HG02759 (cell line): ENCODE results near the gene HEBP1.

ENCODE experiments used
- ATAC-seq: cut with Tn5 transposase; IDR thresholded peaks from one replicate; pipeline ENCODE4 v1.9.1; 2021; ENCODE audit warnings: mild to moderate bottlenecking, moderate library complexity; ENCODE audit not compliant: unreplicated experiment

HEBP1 gene

DNA sequence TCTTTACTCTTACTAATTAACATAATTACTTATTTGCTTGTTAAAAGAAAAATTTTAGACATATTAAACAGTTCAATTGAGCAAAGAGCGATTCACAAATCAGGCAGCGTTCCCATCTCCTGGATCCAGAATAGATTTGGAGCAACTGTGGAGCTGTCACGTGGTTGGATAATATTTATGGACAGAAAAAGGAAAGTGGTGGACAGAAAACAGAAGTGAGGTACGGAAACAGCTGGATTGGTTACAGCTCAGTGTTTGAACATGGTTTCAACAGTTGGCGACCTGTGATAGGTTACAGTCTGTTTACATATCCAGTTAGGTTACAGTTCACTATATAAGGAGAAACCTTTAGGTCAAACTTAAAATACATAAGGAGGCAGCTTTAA lies 24.5 kb upstream of the HEBP1 start:
- no peak for ATAC-seq

DNA sequence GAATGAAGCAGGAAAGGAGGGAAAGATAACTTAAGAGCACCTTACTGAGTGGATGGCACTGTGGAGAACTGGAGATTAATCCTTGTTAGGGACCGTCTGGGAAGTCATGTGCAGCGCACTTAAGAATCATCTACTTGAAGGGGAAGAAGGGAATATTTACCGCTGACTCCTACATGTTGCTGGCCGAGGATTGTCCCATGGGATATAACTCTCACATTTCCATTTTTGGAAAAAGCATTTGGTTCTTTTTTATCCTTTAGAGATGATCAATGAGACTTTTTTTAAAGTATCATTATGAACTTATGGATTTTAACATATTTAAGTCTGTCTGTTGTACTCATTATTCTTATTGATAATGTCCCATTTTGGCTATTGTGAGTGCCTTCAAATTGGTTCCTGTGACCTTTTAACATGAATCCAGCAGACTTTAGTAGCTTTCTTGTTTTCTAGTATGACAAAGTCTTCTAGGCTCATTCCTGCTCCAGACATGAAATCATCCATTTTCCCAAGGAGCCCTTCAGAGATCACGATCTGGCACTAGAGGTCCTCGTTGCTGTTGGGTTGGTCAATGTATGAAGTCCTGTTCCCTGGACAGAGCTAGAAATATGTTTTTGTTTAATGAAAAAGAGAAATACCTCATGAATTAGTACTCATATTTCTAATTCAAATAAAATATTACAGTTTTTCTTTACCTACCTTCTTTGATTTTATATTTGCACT lies 23.9 kb upstream of the HEBP1 start:
- no peak for ATAC-seq

DNA sequence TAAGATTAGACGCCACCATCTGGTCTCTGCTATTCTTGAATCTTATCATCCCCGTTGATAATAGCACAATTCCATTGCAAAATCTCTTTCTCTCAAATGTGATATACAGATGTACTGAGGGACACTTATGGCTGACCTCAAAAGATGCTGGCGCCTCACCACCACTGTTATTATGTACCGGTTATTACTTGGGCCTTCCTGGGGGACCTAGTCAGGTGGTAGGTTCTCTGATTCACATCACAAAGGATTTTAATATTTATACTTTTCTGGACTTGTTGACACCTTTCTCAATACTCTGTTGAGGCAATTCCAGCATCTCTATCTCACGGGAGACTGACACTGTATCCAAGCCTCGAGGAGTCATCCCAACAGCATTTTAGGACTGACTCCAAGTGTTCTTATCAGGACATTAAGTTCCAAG lies 22.8 kb upstream of the HEBP1 start:
- no peak for ATAC-seq

DNA sequence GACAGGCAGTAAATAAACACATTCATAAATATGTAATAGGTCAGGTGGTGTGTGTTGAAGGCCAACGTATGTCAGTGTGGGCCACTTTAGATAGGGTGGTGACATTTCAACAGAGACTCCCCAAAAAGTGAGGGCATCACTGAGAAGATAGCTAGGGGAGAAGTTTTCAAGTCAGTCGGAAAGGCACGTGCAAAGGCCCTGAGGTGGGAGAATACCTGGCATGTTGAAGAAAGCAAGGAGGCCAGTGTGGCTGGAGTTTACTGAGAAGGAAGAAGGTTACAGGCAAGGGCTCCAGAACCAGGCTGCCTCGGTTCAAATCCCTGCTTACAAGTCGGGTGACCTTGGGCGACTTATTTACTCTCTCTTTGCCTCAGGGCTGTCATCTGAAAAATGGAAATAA lies 11.0 kb upstream of the HEBP1 start:
- no peak for ATAC-seq

DNA sequence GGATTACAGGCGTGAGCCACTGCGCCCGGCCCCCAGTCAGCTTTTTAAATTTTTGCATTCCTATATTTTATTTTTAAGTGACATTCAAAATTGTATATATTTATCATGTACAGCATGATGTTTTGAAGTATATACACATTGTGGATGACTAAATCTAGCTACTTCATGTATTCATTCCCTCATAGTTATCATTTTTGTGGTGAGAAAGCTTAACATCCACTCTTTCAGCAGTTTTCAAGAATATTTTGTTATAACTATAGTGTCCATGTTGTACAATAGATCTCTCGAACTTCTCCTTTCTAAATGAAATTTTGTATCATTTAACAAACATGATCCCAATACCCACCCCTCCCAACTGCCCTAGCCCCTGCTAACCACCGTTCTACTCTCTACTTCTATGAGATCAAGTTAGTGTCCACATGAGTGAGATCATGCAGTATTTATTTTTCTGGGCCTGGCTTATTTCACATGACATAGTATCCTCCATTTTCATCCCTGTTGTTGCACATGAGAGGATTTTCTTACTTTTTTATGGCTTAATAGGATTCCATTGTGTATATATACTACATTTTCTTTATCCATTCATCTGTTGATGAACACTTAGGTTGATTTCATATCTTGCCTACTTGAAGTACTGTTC lies 8.8 kb upstream of the HEBP1 start:
- ATAC-seq: no peak

DNA sequence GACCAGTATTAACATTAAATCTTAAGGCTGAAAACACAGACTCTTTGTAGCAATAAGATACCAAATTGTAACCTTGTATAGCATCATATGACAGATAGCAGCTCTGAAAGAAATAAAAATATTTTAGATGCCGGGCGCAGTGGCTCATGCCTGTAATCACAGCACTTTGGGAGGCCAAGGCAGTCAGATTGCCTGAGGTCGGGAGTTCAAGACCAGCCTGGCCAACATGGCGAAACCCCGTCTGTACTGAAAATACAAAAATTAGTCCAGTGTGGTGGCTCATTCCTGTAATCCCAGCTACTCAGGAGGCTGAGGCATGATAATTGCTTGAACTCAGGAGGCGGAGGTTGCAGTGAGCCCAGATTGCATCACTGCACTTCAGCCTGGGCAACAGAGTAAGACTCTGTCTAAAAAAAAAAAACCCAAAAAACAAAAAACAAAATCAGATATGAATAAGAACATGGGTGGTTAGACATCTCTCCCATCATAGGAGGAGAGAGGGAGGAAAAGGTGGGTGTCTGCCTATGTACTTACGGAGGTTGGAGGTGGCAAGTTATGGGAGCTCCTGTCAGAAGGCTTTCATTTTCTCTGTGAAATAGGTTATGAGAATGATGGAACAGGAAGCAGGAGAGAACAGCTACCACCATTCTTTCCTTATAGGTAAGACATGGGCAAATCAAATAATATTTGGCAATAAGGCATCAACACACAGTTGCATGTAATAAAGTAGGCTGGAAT lies 7.6 kb upstream of the HEBP1 start:
- no peak for ATAC-seq

DNA sequence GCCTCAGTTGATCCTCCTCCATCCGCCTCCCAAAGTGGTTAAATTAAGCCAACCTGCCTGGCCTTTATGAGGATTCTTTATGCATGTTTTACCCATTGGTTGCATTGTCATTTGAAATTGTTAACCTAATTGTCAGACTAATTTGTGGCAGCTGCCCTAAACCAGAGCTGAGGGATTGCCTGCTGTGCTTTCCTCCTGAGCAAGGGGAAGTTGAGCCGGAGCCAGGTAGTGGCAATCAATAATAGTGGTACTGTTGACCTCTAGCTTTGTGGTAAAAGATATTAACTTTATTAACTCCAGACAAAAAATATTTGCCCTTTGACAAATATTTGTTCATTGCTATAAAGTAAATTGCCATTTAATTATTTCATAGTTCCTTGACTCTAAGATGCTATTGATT lies 5.6 kb upstream of the HEBP1 start:
- ATAC-seq: no peak

DNA sequence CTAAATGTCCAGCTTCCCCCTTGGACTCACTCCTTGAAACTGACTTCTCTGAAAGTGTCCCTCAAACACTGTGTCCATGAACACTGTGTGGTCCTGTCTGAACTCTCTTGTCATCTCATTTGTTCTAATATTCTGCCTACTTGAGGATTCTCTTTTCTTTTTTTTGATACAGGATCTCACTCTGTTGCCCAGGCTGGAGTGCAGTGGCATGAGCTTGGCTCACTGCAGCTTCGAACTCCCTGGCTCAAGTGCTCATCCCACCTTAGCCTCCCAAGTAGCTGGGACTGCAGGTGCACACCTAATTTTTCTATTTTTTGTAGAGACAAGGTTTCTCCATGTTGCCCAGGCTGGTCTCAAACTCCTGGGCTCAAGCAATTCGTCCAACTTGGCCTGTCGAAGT lies 4.9 kb upstream of the HEBP1 start:
- ATAC-seq: no peak

DNA sequence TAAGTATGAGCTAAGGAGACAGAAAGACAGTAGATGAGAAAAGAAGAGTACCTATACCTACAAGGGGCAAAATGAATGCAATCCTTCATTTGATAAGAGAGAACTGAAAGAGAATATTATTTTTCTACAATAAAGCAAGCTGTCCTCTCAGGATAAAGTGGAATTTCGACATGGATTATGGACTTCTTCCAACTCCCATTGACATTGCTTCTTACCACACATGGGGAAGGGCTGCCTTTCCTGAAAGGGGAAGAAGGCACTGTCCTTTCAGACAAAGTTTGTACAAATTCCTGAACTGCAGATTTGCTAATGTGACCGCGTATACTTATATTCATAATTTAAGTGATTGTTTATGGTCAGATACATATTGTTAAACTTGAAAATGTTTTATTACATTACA lies 4.3 kb upstream of the HEBP1 start:
- no peak for ATAC-seq

DNA sequence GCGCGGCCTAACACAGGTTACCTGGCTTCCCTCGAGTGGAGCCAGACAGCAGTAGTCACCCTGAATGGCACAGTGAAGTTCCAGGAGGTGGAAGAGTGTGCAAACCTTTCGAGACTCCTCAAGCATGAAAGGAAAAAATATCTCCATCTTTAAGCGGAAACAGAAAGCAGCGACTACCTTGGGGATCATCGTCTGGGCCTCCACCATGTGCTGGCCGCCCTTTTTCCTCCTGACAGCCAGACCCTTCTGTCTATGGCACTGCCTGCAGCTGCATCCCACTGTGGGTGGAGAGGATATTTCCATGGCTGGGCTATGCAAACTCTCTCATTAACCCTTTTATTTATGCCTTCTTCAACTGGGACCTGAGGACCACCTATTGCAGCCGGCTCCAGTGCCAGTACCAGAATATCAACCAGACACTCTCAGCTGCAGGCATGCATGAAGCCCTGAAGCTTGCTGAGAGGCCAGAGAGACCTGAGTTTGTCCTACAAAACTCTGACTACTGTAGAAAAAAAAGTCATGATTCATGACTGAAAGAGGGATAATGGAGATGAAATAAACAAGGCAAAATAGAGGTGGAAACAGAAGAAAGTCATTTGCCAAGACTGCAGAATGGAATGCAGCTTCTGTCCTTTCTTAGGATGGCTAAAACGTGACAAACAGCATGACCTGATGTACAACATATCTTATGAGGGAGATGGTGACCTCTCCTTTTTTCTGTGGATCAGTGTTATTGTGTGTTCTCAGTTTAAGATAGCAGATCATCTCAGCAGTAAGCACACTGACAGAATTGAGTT lies 2.4 kb upstream of the HEBP1 start:
- ATAC-seq: no peak

DNA sequence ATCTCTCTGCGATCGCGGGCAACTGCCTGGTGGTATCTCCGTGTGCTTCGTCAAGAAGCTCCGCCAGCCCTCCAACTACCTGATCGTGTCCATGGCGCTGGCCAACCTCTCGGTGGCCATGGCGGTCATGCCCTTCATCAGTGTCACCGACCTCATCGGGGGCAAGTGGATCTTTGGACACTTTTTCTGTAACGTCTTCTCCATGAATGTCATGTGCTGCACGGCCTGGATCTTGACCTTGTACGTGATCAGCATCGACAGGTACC lies 1.6 kb upstream of the HEBP1 start:
- ATAC-seq: no peak

DNA sequence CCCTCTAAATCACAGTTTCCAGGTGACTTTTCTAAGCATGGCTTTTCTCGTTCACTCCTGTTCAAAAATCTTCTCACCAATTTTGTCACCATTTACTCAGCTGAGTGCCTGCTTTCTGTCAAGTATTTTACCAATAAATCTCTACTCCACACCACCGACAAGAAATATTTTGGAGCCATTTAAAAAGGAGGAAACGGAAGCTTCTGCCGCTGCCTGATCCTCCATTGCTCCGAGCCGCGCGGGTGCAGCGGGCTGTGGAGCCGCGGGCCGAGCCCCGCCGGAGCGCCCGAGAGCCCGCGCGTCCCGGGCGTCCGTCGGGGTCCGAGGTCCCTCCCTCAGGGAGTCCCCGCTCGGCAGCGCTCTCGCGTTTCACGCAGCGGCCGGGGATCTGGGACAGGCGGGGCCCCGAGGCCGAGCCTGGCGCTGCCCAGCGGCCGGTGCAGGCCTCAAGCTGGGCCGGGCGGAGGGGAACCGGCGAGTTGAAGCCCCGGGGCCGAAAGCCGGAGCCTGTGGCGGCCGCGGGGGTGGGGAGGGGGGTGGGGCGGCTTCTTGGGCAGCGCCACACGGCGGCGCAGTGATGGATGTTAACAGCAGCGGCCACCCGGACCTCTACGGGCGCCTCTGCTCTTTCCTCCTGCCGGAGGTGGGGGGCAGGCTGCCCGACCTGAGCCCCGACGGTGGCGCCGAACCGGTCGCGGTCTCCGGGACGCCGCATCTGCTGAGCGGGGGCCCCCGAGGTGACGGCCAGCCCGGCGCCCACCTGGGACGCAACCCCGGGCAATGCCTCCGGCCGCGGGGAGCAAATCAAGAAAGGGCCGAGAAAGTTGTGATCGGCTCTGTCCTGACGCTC lies 1.1 kb upstream of the HEBP1 start:
- ATAC-seq: no peak

DNA sequence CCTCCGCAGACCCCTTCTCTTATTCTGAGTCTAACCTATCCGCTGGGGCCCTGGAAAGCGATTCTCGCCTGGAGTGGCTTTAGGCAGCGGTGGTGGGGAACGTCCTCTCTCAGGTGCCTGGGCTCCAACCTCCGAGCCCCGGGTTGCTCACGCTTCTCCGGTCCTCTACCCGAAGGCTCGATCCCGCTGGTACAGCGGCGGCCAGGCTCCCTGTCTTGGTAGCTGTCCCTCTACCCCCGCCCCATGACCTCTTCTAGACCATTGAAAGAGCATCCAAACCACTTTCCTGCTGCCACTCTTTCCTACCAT lies 505 bp upstream of the HEBP1 start:
- no peak for ATAC-seq

DNA sequence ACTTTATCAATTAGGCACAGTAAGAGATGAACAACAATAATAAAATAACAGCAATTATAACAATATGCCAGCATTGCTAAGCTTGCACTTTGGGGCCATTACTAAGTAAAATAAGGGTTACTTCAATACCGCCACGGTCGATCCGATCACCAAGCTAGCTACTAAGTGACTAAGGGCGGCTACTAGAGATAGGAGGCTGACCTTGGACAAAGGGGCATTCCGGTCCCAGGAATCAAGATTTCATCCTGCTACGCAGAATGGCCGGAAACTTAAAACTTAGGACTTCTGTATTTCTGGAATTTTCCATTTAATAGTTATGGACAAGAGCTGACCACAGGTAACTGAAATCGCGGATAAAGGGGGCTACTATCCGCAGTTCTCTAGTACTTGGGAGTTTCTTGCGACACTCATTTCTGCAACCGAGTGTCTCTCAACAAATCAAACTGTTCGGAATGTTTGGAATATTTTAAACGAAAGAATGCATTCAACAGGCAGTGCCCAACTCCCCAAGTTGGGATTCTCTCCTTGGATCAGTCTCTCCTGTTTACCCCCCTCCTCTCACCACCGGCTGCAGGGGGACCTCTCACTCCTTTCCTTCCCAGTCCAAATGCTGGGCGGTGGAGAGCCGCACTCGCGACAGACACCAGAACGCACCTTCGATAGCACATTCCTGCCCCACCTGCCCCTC lies 650 bp downstream of the HEBP1 start:
- ATAC-seq: peak; percentile 4

DNA sequence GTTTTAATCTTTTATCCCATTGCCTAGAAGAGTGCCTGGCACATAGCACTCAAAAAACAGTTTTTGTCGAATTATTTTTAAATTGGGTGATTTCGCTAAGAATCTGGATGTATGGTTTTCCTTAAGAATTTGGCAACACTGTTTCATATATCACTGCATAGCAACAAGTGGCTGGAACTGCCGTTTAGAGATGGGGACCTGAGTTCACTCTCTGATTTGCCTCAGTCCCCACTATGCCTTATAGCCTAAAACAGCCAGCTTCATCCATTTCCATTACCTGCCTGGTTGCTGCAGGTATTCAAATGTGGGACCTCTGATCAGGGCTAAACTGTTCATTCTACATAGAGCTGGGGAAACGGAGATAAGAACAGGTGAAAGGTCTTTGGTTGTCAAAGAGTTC lies 1.8 kb downstream of the HEBP1 start:
- ATAC-seq: no peak

DNA sequence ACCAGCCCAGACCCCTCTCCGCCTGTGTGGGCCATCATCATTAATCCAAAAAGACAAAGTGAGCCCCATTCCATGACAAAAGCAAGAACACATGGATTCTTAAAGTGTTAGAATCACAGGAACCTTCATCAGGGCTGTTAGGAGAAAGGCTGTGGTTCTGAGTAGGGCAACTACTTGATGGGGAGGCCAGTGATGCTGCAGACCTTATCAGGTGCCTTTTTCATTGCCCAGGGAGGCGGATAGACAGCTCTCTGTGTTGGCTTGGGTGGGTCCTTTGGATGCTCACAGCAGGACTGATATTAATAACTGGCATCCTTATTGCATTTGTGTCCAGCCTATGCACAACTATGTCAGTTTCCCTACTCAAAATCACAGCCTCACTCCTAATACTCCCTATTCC lies 2.3 kb downstream of the HEBP1 start:
- no peak for ATAC-seq

DNA sequence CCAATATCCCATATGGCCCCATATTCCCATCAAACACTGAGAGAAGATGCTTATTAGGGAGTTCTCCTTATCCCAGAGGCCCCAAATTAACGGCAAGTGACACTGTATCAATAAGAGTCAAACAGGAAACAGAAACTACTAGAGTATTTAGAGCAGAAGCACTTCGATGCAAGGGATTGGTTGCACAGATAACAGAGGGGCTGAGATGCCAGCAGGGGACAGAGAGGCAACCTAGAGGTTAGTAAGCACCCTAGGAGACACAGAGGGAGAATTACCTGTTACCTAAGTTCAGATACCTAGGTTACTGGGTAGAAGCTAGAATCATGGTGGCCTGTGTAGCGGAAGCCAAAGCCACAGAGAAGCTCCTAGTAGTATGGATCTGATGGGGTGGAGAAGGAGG lies 2.9 kb downstream of the HEBP1 start:
- ATAC-seq: no peak

DNA sequence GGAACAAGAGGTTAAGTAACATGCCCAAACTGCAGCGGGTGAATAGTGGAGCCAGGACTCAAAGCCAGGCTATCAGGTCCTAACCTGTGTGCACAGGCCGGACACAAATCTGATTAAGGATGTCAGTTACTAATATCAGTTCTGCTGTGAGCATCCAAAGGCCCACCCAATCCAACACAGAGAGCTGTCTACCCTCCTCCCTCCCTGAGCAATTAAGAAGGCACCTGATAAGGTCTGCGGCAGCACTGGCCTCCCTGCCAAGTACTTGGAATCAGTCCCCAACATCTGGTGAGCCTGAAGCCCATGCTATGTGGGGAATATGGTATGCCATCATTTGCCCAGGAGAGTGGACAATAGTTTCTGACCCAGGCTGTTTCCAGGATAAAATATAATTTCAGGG lies 3.9 kb downstream of the HEBP1 start:
- ATAC-seq: no peak

DNA sequence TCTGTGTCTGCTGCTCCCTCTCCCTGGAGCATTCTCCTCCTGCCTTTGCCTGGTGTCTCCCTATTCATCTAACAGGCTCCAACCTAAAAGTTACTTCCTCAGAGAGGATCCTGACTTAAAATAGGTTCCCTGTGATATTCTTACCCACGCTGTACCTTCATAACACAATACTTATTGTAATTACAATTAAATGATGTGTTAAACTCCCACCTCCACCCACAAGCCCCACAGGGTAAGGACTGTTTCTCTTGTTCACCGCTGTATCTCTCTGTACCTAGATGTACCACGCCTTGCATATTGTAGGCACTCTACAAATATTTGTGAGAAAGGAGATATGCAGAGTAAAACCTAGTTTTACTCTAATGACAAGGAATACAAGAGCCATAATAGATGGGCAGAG lies 5.0 kb downstream of the HEBP1 start:
- no peak for ATAC-seq

DNA sequence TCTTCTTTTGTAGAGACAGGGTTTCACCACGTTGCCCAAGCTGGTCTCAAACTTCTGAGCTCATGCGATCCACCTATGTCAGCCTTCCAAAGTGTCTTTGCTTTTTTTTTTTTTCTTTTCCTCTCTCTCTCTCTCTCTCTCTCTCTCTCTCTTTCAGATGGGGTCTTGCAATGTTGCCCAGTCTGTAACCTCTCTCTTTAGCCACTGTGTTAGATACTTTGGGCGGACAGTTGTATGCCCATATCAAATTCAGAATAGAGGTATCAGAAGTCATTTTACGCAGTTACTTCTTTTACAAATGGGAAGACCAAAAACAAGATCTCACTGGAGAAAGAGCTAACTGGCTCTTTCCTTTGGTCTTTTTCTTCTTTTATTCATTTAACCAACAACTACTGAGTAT lies 6.7 kb downstream of the HEBP1 start:
- ATAC-seq: no peak
